Measurements from ENCODE around the gene IER5L.

IER5L gene

DNA sequence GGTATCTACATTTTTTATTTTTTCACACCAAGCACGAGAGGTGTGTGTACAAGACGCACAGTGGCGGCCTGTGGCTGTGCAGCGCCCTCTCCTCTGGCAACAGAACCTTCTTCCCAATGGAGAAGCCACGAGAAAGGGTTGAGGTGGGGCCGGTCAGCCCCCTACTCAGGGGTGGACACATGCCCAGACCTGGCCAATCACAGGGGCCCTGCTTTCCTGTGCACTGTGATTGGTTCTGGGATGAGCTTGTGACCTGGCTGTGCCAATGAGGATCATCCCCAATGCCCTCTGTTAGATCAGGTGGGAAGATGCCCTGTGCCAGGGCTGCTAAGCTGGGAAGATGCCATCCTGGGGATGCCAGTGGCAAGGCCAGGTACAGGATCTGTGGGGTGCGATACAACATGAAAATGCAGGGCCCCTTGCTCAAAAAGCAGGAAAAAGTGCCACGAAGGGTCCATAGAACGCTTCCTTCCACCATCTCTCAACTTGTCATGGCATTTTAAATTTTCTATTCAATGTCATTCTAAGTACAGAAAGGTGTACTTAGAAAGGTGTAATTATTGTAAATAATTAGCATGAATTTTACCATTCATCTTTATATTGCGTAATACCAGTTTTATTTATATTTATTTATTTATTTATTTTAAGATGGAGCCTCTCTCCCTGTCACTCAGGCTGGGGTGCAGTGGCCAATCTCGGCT lies 15.4 kb downstream of the IER5L start:
- no peak for DNase-seq (ENCODE audit: low read depth in 2 of 2)

DNA sequence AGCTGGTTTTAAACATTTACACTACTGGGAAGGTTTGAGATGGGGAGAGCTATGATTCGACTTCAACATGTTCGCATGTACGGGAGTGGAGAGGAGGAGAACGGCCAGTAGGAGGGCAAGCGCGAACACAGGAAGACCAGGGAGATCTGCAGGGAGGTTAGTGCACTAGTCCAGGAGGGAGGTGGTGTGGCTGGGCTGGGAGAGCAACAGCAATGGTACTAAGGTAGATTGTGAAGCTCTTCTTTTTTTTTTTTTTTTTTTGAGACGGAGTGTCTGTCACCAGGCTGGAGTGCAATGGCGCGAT lies 16.6 kb downstream of the IER5L start:
- no peak for DNase-seq (ENCODE audit: low read depth in 2 of 2)

DNA sequence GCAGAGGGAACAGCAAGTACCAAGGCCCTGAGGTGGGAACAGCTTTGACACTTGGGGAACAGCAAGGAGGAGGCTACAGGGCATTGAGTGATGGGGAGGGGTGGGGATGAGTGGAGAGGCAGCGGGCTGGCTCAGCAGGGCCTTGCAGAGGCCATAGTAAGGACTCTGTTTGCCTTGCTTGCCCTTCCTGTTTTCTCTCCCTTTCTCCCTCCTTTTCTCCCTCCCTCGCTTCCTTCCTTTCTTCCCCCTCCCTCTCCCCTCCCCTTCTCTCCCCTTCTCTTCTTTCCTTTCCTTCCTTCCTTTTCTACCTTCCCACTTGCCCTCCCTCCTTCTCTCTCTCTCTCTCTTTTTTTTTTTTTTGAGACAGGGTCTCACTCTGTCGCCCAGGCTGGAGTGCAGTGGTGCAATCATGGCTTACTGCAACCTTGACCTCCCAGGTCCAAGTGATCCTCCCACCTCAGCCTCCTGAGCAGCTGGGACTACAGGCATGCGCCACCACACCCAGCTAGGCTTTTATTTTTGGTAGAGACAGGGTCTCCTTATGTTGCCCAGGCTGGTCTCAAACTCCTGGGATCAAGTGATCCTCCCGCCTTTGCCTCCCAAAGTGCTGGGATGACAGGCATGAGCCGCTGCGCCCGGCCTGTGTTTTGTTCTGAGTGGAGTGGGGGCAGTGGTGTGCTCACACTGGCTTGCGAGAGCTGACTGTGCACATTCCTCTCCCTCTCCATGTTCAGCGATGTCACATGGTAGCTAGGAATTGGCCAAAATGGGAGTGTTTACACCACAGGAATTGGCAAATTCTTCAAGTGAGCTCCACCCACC lies 17.1 kb downstream of the IER5L start:
- DNase-seq (ENCODE audit: low read depth in 2 of 2): no peak

GRCh38 chr9:129156163-129156562 lies 21.9 kb downstream of the IER5L start:
- DNase-seq (ENCODE audit: low read depth in 2 of 2): no peak

DNA sequence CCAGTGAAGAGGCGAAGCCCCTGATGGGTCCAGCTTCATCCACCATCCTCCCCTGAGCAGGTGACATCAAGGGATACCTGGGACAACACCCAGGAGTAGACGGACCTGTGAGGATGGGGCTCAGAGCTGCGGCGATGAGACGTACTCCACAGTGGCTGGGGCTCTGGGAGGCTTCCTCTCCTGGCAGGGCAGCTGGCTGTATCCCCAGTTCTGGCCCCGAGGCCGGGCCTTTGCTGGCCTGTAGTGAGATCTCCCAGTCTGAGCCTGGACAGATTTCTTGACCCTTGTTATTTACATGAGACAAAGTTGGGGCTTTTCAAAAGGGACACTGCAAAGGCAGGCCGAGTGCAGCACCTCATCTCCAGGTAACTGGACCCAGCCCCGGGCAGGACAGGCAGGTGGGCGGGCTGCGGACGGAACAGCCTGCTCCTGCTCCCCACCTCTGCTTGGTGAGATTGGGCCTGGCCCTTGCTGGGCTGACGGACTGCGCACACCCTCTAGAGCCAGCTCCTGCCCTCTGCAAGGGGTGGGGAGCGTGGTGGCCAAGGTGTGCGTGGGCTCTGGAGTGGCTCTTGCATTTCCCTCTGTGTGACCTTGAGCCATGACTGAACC lies 23.1 kb downstream of the IER5L start:
- no peak for DNase-seq (ENCODE audit: low read depth in 2 of 2)

DNA sequence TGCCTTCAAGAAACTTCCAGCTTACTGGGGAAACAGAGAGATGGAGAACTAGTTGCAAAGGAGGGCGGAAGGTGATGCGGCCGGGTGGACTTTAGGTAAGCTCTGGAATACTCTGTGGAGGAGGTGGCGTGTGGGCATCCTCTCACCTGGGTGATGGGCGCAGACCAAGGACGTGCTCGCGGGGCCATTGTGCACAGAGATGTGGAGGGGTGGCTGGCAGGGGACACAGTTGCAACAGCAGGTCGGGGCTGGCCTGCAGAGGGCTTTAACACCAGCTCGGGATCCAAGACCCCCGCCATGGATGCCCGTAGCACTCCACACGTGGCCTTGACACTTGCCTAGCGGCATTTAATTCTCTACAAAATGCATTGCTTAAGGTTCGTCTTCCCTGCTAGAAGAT lies 26.6 kb downstream of the IER5L start:
- no peak for DNase-seq (ENCODE audit: low read depth in 2 of 2)

DNA sequence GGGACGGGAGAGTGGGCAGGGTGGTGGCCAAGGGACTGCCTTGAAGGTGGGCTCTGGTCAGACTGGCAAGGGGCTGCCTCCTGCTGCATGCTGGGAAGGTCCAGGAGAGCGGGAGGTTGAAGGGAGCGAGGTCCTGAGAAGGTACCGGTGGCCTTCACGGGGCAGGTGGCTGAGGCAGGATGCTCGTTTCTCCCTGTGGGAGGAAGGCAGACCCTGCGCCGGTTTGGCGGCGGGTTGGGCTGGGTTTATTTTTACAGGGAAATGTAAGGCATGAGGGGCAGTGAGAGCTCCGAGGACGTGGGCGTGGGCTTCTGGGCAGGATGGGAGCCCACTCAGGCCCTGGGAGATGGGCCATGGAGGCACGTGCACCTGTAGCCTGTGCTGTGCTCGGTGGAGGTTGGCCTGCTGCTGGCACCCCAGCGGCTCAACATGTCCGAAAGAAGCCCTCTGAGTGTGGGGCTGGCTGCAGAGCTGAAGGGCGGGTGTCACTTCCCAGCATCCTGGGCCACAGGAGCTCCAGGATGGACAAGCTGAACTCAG lies 27.3 kb downstream of the IER5L start:
- no peak for DNase-seq (ENCODE audit: low read depth in 2 of 2)

GRCh38 chr9:129150122-129150521 lies 27.9 kb downstream of the IER5L start:
- no peak for DNase-seq (ENCODE audit: low read depth in 2 of 2)

- no peak for DNase-seq (ENCODE audit: low read depth in 2 of 2)
Measured at GRCh38 chr9:129149442-129149841, 28.6 kb downstream of the IER5L start.

DNA sequence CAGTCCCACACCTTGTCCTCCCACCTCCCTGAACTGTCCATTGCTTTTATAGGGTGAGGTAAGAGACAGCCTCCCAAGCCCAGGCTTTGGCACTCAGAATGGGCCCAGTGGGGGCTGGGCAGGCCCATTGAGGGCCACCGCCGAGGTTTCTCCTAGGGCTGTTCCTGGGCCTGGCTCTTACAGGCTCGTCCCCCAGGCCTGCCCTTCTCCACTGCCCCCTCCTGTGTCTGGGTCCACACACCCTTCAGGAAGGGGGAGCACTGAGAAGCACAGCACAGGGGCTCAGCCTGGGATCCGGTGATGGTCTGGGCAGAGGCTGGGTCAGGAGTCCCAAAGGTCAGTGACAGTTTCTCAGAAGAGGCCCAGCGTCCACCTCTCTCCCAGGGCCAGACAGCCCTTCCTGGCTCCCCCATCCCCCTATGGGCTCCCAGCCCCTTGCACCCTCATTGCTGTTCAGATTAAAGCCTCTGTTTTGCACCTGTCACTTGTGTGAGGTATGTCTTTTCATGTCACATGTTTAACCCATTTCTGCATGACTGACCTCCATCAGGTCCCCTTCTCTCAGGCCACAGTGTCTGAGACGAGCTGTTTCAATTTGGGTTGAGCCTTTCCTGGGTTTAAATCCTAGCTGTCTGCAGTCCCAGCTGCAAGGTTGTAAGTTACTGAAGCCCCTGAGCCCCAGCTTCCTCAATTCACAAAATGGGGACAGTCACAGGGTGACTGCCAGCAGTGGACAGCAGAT lies 29.4 kb downstream of the IER5L start:
- DNase-seq (ENCODE audit: low read depth in 2 of 2): no peak

DNA sequence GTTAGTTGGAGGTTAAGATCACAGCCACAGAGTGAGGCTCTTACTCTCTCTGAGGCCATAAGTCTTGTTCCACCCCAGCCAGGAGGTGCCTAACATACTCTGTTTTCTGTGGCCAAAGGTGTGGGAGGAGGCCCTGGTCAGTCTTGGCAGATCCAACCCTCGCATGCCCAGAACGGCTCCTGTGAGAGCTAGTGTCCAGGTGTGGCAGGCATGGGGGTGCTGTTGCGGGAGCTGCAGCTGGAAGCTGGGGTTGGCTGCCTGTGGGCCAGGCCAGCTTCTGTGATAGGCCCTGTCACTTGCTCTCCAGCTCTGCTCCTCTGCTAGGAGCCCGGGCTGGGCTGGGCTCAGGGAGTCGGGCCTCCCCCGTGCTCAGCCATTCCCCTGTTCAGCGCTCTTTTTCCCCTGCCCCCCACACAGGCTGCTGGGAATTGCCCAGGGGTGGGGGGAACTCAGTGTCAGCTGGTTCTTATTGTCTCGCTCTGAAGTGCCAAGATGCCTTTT lies 31.6 kb downstream of the IER5L start:
- no peak for DNase-seq (ENCODE audit: low read depth in 2 of 2)

- no peak for DNase-seq (ENCODE audit: low read depth in 2 of 2)
Measured at GRCh38 chr9:129145841-129146292, 32.2 kb downstream of the IER5L start.

DNA sequence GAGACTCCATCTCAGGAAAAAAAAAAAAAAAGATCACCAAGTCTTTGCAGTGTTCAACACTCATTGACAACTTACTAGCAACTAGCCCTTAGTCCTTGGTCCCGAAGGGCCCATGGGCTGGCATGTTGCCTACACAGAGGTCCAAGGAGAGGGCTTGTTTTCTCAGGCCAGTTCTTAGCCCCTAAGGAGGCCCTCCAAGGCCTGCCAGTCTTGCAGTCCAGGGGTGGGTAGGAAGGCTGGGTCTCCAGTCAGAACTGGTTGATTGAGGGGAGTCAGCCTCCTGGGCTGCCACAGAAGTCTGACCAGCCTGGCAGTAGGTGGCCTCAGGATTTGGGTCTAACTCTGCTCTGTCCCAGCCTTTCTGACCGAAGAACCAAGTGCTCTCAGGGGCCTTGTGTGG lies 32.7 kb downstream of the IER5L start:
- no peak for DNase-seq (ENCODE audit: low read depth in 2 of 2)

DNA sequence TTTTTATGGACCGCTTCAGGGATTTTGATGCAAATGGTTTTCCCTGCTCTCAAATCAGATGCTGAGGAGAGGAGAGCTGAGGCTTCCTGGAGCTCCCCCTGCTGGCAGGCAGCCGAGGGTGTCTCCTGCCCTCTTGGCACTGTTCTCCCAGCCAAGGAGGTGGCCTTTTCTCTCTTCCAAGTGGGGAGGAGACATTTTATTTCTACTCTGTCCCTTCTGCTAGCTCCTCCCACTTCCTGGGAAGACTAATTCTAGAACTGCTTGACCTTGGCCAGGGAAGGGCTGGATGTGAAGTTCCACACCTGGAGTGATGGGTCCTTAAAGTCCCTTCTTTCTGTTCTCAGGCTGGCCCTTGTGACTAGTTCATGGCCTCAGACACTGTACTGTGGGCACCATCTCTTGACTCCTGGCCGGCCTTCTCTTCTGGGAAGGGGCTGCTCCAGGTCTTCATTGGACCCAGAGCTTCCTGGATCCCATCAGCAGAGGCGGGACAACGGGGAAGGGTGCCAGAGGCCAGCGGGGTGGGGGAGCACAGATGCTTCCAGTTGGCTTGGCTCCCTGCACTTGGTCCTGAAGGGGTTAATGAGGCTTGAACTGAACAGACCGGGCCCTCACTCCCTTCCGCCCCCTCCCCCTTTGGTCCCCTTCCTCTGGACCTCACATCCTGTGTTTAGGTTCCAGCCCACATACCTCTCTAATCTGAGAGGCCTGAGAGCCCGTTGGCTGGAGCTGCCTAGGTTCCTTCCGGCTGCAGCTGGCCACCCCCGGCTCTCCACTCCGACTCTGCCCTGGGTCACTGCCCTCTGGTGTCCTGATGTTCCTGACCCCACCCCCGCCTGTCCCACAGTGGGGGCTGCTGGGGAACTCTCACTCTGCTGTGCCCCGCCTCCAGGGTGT lies 34.8 kb downstream of the IER5L start:
- peak; percentile 50 to 59 for DNase-seq (ENCODE audit: low read depth in 2 of 2)

- DNase-seq (ENCODE audit: low read depth in 2 of 2): no peak
Measured at GRCh38 chr9:129142138-129142935, 35.7 kb downstream of the IER5L start.

GRCh38 chr9:129141066-129142041 lies 36.7 kb downstream of the IER5L start:
- peak in 1 of 2 donors; percentile 24 for DNase-seq (ENCODE audit: low read depth in 2 of 2)

DNA sequence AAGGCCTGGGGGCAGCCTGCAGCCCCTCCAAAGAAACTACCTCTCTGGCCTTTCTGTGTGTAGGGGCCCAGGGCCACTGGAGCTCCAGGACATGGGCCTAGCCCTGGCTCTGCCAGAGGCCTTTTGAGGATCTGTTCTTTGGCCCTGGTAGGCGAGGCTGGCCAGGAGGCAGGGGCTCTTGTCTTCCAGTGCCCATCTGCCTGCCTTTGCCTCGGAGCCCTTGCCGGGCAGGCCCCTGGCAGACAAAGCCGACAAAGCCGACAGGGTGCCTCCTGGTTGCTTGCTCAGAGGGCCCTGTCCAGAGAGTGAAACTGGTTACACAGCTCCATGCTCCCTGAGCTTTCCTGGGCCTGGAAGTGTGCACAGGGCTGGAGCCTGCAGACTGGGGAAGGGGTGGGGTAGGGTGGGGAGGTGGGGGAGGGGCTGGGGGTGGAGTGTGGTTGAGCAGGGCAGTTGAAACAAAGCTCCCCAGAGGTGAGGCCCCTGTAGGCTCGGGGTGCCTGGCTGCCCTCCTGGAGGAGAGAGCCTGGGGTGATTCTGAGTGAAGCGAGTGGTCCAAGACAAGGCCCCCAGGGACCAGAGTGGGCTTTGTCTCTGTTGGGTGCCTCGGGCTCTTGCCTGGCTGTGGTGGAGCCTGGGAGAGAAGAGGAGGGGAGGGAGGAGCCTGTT lies 37.5 kb downstream of the IER5L start:
- no peak for DNase-seq (ENCODE audit: low read depth in 2 of 2)

DNA sequence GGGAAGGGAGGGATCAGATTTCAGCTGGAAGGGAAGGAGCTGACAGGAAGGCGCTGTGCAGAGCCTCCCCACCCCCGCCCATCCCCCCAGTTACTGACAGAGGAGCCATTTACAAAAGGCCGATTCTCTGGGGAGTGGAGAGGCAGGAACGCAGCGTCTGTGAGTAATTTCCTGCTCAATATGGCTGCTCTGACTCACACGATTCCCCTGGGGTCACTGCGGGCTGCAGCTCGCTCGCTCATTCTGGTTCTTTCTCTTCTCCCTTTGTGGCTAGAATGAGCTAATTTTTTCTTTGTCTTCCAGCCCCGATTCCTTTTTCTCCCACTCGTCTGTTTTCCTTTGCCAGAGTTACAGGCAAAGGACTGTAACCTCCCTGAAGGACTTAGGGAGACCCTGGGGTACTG lies 38.1 kb downstream of the IER5L start:
- peak; percentile 45 to 61 for DNase-seq (ENCODE audit: low read depth in 2 of 2)
